Measurements from ENCODE around the gene ITM2C.

ITM2C gene

DNA sequence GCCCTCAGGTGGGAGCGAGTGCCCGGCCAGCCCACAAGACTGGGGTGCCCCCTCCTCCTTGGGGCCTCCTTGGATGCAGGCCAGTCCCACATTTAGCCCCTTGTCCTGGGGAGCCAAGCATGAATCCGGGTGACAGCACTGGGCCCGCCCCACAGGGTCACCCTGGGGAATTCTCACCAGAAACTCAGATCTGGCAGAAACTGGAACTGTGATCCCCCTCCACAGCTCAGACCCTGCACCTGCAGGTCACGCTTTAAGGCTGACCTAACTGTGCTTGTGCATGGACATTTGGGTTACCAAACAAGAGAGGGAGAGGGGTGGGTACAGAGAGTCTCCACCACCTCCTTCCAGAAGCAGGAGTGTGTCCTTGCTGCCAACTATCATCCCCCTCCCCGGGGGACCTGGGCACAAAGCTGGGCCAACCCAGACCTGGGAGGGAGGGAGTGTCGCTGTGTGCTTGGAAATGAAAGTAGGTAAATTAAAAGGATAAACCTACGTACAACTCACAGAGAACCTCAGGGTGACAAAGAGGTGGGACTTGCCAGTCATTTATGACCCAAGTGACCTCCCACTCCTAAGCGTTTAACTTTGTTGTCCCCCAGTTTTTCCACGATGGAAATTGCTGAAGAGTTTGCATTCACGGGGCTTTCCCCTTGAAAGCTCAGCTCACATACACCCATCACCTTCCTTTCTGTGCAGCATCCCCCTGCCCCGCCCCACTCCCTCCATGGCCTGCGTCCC lies 9.1 kb downstream of the ITM2C start:
- DNase-seq (ENCODE audit: low read depth) = no peak

DNA sequence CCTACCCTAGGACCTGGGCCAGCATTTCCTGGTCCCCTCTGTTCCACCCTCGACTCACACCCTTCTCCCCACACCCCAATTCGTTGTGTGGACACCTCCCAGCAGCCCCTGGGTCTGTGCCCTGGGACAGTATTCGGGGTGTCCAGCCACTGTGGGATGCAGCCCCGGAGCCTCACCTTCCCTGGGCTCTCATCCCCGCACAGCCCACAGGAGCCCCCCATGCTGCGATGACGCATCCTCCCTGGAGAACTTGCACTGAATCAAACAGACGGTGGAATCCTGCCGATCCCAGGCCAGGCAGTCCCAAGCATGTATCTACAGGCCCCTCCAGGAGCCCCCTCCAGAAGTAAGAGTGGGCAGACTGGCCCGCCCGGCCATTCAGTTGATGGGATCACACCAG lies 9.7 kb downstream of the ITM2C start:
- DNase-seq (ENCODE audit: low read depth) = no peak

GRCh38 chr2:230874876-230875275 lies 10.1 kb downstream of the ITM2C start:
- DNase-seq (ENCODE audit: low read depth) = no peak

DNA sequence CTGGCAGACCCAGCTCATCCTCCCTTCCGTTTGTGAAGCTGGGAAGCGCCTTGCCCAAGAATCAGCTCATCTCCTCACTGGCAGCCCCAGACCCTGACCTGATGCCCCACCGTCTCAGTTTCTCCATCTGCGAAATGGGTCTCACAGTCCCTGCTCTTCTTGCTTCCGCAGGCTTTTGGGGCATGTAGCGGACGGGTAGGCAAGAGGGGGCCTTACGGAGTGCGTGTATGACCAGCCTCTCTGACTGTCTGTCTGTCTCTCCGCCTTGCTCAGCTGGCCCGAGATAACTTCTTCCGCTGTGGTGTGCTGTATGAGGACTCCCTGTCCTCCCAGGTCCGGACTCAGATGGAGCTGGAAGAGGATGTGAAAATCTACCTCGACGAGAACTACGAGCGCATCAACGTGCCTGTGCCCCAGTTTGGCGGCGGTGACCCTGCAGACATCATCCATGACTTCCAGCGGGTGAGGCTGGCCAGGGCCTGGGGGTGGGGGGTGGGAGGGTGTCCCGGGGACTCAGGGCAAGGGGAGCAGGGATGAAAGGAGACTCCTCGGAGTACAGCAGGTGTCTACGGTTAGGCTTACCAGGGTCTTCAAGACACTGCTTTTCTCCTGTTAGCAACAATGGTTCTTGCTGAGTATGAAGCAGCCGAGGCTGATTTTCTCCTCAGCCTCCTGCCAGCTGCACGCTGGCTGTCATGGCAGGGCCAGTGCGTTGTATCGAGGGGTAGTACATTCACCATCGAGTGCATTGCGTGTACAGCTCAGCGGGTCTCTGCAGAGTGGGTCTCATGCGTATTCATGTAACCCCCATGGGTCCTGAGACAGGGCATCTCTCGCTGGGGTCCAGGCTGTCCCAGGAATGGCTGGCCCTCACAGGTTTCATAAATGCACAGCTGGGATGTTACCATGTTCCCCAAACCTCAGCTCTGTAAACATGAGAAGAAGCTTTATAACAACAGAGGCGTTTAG lies 10.9 kb downstream of the ITM2C start:
- no peak for DNase-seq (ENCODE audit: low read depth)

DNA sequence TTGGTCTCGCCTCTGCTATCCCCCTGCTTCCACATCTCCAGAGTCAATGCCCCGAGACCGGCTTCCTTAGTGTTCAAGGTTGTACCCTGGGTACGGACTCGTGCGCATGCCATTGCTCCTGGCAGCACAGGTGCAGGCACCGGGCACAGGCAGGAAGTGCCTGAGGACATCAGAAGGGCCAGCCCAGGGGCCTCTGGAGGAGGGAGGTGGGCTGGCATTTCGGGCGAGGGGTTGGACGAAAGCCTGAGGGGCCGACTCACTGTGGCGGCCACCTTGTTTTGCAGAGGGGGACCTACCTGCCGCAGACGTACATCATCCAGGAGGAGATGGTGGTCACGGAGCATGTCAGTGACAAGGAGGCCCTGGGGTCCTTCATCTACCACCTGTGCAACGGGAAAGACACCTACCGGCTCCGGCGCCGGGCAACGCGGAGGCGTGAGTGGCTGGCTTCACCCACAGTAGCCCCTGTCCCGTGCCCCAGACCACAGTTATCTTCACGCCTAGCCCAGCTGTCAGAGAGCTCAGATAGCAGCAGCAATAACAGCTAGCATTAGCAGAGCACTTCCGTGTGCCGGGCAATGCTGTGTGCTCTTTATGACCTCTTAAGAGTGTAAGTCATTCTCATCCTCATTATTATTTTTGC lies 12.5 kb downstream of the ITM2C start:
- DNase-seq (ENCODE audit: low read depth) = no peak

GRCh38 chr2:230877759-230878598 lies 13.2 kb downstream of the ITM2C start:
- no peak for DNase-seq (ENCODE audit: low read depth)

- no peak for DNase-seq (ENCODE audit: low read depth)
These were observed 14.0 kb downstream of the ITM2C start for GRCh38 chr2:230878599-230879188.

DNA sequence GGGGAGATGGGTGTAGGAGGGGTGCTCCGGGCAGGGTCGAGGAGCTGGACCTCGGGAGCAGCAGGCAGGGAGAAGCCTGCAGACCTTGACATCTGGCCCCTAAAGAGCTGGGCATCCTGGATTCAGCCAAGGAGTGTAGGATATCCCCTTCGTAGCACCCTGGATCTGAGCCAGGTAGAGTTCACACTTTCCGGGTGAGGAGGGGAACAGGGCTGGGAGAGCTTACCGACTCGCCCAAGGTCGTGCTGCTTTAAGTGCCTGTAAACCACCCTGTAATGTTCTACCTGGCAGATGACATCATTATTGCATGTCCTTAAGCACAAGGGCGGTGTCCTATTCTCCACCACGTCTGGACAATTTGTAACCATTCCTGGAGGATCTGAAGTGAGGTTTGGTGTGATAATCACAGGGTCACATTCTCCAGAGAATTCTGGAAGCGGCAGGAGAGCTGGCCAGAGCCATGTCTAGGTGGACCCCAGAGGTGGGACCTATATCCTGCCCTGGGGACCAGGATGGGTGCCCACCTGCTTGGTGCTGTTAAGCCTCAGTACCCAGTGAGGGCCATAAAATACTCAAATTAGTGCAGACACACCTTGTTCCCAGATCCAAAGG lies 14.6 kb downstream of the ITM2C start:
- DNase-seq (ENCODE audit: low read depth) = no peak

- no peak for DNase-seq (ENCODE audit: low read depth)
These were observed 15.1 kb downstream of the ITM2C start for GRCh38 chr2:230879891-230880290.

GRCh38 chr2:230881840-230882239 lies 17.1 kb downstream of the ITM2C start:
- no peak for DNase-seq (ENCODE audit: low read depth)

GRCh38 chr2:230885463-230886130 lies 20.9 kb downstream of the ITM2C start:
- no peak for DNase-seq (ENCODE audit: low read depth)

- DNase-seq (ENCODE audit: low read depth) = no peak
These were observed 21.5 kb downstream of the ITM2C start for GRCh38 chr2:230886206-230886605.

DNA sequence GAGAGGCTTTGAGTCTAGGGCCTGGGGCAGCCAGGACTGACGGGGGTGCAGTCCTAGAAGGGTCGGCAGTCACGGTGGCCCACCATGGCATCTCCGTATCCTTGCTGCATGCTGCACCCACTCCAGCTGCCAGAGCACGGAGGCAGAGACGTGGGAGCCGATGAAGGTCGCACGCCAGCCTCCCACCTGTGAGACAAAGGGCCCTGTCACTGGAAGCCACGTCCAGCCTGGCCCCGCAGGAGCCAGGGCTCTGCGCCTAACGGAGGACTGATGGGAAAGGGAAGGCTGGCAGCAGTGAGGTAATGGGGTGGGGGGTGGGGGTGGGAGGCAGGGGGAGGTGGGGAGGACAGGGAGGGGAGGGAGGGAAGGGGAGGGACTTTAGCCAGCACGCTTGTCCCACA lies 21.9 kb downstream of the ITM2C start:
- DNase-seq (ENCODE audit: low read depth) = no peak

DNA sequence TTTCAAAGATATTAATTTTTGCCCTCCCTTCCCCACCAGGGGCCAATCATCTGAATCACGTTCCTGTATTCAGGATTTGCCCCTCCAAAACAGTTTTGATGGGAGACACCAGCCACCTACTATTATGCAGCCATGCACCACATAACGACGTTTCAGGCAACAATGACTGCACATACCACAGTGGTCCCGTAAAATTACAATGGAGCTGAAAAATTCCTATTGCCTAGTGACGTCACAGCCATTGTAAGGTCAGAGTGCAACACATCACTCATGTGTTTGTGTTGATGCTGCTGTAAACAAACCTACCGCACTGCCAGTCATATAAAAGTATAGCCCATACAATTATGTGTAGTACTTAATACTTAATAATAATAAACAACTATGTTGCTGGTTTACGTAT lies 22.6 kb downstream of the ITM2C start:
- no peak for DNase-seq (ENCODE audit: low read depth)

GRCh38 chr2:230888824-230889400 lies 24.2 kb downstream of the ITM2C start:
- DNase-seq (ENCODE audit: low read depth) = no peak

- DNase-seq (ENCODE audit: low read depth) = no peak
These were observed 25.3 kb downstream of the ITM2C start for GRCh38 chr2:230889911-230890601.

- DNase-seq (ENCODE audit: low read depth) = no peak
These were observed 25.9 kb downstream of the ITM2C start for GRCh38 chr2:230890646-230891045.

- no peak for DNase-seq (ENCODE audit: low read depth)
These were observed 26.3 kb downstream of the ITM2C start for GRCh38 chr2:230891064-230891463.

DNA sequence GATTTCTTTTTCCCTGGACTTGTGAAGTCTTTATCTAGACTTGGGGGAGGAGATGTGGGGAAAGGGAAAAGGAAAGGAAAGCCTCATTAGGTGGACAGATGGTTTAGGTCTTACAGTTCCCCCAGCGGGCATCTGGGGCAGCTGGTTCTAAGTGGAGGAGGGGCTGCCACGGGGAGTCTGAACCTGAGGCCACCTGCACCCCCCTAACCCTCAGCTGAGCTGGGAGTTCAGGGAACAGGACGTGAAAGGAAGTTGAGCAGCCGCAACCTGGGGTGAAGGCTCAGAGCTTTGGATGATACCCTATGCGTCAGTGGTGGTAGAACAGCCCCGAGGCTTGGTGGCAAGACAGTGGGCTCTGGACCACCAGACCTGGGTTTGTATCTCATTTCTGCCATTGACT lies 26.8 kb downstream of the ITM2C start:
- no peak for DNase-seq (ENCODE audit: low read depth)

All from HS-5 (cell line).